CD4-positive, alpha-beta T cell treated with Interleukin-6 at 100 ng/mL for 8 hours (primary cell): ENCODE results near the gene SLC6A18.
"Not testable (repeated sequence)": the region's sequence is repeated elsewhere in the genome, so short reads cannot be mapped to it uniquely, and the experiment has no call there.

Source experiments
- DNase-seq: peaks from one replicate; pipeline ENCODE4 v3.0.0-alpha.2; 2020; ENCODE audit warnings: mixed read lengths, low spot score

Gene SLC6A18

DNA sequence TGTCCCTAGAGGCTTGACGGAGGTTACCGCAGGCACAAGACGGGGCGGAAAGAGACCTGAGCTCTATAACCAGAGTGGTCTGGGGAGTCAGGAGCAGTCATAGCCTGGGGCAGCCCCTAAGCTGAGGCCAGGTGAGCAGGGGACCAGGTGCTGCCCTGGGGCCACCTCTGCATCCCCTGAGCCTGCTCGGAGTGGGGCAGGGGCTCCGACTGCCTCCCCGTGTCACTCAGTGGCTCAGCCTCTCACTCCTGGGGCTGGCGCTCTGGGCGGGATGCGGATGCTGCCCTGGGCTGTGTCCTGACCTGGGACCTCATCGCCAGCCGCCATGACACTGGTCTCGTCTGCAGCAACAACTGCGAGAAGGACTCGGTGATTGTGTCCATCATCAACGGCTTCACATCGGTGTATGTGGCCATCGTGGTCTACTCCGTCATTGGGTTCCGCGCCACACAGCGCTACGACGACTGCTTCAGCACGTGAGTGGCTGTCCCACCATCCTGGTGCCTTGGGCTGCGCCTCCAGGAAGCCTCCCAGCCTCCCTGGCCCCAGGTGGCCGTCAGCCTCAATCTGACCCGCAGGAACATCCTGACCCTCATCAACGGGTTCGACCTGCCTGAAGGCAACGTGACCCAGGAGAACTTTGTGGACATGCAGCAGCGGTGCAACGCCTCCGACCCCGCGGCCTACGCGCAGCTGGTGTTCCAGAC is 8.8 kb upstream of the SLC6A18 start:
- no peak for DNase-seq

DNA sequence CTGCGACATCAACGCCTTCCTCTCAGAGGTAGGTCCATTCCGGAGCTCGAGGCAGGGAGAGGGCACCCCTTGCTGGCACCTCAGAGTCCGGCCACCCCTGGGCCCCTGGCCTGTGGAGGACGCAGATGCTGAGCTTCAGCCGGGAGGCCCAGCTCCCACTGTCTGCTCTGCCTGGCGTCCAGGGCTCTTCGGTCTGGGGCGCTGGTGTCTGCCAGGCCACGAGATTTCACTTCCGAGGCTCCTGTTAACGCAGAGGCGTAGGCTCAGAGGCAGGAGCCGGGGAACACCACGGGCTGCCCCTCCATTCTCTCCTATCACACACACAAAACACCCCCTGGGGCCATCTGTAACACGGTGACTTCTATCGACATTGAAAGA is 8.3 kb upstream of the SLC6A18 start:
- DNase-seq: no peak

- no peak for DNase-seq
Observed at GRCh38 chr5:1217596-1218206, 7.5 kb upstream of the SLC6A18 start.

- DNase-seq: no peak
Observed at GRCh38 chr5:1218351-1219080, 6.7 kb upstream of the SLC6A18 start.

DNA sequence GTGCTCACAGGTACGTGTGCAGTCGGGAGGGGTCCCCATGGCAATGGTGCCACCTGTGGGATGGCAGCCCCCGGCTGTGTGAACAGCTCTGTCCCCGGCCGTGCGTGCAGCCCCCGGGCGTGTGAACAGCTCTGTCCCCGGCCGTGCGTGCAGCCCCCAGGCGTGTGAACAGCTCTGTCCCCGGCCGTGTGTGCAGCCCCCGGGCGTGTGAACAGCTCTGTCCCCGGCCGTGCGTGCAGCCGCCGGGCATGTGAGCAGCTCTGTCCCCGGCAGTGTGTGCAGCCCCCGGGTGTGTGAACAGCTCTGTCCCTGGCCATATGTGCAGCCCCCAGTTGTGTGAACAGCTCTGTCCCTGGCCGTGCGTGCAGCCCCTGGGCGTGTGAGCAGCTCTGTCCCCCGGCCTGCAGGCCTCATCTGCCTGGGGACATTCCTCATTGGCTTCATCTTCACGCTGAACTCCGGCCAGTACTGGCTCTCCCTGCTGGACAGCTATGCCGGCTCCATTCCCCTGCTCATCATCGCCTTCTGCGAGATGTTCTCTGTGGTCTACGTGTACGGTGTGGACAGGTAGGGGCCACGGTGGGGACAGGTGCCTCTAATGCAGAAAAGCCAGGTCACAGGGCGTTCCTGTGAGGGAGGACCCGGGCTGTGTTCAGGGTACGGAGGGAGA is 5.9 kb upstream of the SLC6A18 start:
- no peak for DNase-seq

GRCh38 chr5:1219768-1220100 is 5.4 kb upstream of the SLC6A18 start:
- DNase-seq: no peak

DNA sequence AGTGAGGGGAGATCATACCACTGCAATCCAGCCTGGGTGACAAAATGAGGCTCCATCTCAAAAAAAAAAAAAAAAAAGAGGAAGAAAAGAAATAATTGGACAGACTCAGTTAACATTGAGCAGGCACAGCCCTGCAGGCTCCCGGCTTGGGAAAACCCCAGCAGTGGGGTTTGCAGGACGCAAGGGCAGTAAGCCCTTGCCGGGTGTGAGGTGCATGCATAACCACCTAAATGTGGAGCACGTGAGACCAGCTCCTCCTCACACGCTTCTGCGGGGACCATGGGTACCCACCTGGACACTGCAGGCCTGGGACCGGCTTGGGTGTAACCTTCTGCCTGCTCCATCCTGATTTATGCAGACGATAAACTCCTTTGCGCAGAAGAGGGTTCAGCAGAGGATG is 4.8 kb upstream of the SLC6A18 start:
- no peak for DNase-seq

GRCh38 chr5:1220831-1221230 is 4.3 kb upstream of the SLC6A18 start:
- DNase-seq: no peak

DNA sequence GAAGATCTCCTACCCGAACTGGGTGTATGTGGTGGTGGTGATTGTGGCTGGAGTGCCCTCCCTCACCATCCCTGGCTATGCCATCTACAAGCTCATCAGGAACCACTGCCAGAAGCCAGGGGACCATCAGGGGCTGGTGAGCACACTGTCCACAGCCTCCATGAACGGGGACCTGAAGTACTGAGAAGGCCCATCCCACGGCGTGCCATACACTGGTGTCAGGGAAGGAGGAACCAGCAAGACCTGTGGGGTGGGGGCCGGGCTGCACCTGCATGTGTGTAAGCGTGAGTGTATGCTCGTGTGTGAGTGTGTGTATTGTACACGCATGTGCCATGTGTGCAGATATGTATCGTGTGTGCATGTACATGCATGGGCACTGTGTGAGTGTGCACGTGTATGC is 3.5 kb upstream of the SLC6A18 start:
- DNase-seq: no peak

DNA sequence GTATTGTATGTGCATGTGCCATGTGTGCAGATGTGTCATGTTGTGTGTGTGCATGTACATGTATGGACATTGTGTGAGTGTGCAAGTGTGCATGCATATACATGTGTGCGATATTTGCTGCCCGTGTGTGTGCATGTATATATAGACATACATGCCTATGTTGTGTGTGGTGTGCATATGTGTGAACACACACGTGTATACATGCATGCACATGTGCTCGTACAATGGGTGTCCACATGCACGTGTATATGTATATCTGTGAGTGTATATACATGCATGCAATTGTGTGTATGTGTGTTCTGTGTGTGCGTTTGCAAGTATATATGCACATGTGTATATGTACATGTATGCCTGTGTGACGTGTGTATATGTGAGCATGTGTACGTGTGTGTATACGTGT is 3.0 kb upstream of the SLC6A18 start:
- no peak for DNase-seq

GRCh38 chr5:1222621-1223277 is 2.4 kb upstream of the SLC6A18 start:
- no peak for DNase-seq

DNA sequence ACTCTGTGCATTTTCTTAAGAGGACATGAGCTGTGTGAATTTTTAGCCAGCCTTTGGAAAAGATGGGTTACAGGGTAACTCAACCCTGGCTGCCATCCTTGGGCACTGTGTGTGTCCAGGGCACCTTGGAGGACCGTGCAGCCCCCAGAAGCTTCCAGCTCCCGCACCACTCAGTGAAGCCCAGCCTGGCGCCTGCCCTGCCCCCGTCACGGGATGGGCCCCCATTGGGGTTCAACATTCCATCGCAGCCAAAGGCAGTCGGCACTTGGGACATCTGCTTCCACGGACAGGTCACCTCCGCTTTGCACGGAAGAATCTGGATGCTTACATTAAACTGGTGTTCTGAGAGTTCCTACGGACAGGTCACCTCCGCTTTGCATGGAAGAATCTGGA is 1.9 kb upstream of the SLC6A18 start:
- no peak for DNase-seq

- no peak for DNase-seq
Observed at GRCh38 chr5:1224631-1225030, 550 bp upstream of the SLC6A18 start.

GRCh38 chr5:1226231-1226630 is 1.1 kb downstream of the SLC6A18 start:
- DNase-seq: no peak

- no peak for DNase-seq
Observed at GRCh38 chr5:1226839-1227581, 1.8 kb downstream of the SLC6A18 start.

DNA sequence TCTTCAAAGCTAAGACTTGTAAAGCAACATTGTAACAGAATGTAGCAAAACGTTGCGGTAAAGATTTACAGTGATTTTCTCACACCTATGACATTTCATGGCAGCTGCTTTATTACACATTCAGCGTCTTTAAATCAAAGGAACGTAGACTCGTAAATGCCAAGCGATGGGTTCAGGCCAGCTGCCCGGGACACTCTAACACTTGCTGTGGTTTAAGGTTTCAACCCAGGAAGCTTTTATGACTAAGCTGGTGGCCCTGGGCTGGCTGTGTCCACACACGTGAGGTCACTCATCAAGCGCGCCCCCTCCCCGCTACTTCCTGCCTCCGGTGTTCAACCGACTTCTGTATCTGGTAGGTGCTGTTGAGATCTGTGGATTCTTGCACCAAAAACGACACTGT is 2.5 kb downstream of the SLC6A18 start:
- no peak for DNase-seq

DNA sequence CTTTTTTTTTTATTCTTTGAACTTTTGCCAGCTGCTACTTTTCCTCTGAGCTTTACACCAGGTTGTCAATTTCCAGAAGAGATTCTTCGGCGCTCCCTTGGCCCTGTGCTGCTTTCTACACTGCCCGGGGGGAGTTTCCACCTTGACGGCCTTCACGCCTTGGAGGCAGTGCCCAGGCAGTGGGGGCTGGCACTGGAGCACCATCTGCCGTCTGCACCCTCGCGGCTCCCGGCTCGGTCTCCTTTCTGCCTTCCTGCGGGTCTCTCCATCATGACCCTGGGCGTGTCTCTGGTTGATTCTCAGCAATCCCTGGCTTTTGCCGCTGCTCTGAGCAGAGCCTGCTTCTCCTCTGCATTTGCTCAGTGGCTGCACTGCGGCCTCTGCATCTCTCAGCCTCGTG is 2.9 kb downstream of the SLC6A18 start:
- no peak for DNase-seq

- not testable (repeated sequence) for DNase-seq
Observed at GRCh38 chr5:1229023-1229422, 3.8 kb downstream of the SLC6A18 start.

- DNase-seq: no peak
Observed at GRCh38 chr5:1229822-1230221, 4.6 kb downstream of the SLC6A18 start.

GRCh38 chr5:1230551-1230950 is 5.4 kb downstream of the SLC6A18 start:
- no peak for DNase-seq

GRCh38 chr5:1231354-1231905 is 6.2 kb downstream of the SLC6A18 start:
- DNase-seq: no peak
